GM18858 (cell line): ENCODE results near the gene LARGE1.

Experiments
- ATAC-seq: cut with Tn5 transposase; IDR thresholded peaks from one replicate; pipeline ENCODE4 v1.9.1; 2021; ENCODE audit not compliant: unreplicated experiment

Gene LARGE1

DNA sequence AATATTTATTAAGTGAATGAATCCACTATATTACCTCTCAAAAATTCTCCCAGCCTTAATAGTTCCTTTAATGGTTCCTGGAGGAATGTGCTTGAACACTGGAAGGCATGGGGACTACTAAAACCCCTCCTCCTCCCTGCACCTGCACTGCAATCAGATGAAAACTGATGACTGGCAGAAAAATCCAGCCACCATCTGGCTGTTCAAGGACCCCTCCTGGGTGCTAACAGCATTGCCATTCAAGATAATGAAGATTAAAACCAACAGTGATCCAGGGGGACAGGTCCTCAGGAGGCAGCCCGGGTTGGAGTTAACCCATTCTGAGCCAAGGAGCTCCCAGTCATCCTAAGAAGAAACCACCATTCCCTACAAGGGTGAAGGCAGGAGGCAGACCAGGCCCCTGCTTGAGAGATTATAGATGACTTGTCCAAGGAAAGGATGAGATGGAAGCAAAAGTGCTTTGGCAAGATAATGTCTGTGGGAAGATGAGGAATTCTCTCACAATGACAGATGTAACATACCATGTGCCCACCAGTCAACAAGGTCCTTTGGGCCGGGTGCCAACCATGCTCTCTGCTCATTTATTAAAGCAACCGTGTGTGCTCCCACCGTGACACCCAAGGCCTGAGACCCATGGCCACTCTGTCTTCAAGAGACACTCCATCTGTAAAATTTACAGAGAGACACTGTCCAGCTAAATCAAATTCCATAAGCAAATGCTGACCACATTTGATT lies 90.6 kb downstream of the LARGE1 start:
- ATAC-seq: no peak

GRCh38 chr22:33828302-33828701 lies 92.0 kb downstream of the LARGE1 start:
- no peak for ATAC-seq

GRCh38 chr22:33825761-33826160 lies 94.5 kb downstream of the LARGE1 start:
- ATAC-seq: no peak

DNA sequence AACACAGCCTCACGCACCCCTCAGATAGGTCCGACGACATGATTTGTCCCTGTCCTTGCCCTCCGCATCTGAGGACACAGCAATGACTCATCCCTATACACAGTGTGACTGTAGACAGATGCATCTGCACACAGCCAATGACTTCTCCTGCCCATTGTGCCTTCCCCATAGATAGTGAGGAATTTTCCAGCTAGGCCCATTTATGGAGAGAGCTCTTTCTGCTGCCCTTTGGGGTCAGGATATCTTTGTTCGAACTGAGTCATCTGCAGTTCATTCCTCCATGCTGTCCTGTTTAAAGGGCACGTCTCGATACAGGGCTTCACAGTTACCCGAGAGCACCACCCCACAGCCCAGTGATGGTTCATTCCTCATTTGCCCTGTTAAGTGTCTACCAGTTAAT lies 96.7 kb downstream of the LARGE1 start:
- ATAC-seq: no peak

DNA sequence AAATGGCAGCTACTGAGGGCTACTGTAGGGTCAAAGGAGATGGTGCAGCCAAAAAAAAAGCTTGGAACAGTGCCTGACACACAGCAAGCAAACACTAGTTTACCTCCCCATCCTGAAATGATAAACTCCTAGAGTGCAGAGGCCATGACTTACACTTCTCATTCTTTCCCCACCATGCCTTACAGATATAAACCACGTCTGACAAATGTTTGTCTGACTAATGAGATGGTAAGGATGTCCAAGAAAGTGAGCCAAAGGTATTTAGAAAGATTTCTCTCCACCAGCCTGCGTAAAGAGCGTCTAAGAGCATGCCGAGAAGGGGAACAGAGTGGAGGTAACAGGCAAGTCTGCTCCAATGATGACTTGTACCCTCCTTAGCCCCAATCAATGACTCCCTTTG lies 99.0 kb downstream of the LARGE1 start:
- ATAC-seq: no peak

- ATAC-seq: no peak
Observed at GRCh38 chr22:33819743-33820142, 100.5 kb downstream of the LARGE1 start.

DNA sequence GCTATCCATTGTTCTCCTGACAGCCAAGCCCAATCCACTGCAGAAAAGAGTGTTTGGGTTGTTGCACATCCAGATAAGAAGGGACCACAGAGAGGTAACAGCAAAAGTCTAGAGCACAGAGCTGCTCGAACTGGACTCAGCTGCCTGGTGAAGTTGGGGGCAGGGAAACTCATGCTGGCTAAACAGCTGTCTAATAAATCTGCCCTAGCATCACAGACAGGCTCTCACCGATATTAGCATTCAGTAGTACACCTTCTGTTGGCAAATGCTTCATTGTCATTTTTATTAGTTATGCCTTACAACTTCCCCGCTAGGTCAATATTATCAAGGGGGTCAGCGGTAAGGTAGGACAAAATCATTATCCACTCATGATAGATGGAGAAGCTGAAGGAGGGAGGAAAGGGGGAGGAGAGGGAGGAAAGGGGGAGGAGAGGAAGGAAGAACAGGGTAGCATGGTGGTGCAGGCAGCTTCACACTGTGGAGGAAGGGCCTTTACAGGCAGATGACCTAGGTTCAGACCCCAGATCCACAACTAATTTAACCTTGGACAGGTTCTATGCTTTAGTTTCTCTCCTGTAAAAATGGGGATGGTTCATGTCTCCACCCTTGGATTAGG lies 102.7 kb downstream of the LARGE1 start:
- no peak for ATAC-seq

GRCh38 chr22:33812360-33812977 lies 107.8 kb downstream of the LARGE1 start:
- ATAC-seq: no peak

- no peak for ATAC-seq
Observed at GRCh38 chr22:33811686-33812085, 108.6 kb downstream of the LARGE1 start.

DNA sequence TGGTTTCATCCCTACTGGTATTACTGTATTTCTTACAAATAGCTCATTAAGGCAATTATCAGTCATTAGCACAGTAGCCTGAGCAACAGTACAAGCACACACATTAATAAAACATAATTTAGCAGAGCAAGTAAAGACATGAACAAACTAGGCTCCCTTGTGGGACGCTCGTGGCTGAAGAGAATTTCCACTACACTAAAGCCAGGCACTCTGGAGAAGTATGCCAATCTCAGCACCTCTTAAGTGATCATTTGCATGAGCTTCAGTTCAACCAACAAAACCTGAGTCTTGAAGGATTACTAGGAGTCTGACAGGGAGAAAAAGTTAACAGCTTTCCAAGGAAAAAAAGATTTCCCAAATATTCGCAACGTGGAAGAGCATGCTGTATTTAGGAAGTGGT lies 109.1 kb downstream of the LARGE1 start:
- ATAC-seq: no peak

- ATAC-seq: no peak
Observed at GRCh38 chr22:33807470-33807869, 112.8 kb downstream of the LARGE1 start.

DNA sequence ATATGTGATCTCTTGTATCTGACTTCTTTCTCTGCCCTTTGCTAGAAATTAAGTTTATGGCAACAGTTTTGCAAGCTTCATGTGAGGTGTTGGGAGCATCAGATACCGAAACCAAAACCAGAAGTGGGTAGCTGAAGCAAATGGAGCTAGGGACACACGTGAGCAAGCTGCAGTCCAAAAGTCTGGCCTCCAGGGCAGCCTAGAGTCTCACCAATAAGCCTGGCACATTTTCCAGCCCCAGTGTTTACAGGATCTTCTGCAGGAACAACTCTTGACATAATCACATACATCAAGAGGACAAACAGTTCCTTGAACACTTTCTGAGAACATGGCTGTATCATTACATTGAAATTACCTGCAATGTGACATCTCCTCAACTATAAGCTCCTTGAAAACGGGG lies 114.1 kb downstream of the LARGE1 start:
- no peak for ATAC-seq

- ATAC-seq: no peak
Observed at GRCh38 chr22:33803371-33804282, 116.6 kb downstream of the LARGE1 start.

DNA sequence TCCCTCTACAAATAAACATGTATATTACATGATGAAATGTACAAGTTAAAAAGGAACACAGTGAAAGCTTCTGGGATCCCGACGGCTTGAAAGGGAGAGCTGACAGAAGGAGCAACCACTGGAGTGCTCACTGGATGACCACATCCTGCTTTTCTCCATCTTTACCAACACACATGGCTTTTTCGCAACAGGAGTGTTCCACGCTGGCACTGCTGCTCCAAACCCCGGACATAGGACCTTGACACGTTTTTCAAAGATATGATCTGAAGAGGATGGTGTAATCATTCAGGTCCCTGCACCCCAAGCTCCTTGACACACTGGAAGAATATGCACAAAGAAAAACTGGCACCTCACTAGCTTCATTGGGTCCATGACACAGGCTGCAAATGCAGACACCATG lies 121.9 kb downstream of the LARGE1 start:
- no peak for ATAC-seq

DNA sequence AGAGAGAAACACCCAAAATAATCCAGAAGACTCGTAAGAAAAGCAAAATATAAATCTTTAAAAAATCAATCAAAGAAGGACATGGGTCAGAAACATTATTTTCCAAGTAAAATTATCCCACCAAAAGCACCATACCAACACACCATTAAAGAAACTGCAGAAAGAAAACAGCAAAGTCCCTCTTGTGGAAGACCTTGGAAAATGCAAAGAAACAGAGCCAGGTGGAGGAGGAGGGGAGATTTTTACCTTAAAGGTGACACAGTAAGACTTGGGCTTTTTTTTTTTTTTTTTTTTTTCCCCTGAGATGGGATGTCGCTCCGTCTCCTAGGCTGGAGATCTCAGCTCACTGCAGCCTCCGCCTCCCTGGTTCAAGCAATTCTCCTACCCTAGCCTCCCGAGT lies 123.8 kb downstream of the LARGE1 start:
- ATAC-seq: no peak

- no peak for ATAC-seq
Observed at GRCh38 chr22:33793475-33793874, 126.8 kb downstream of the LARGE1 start.

GRCh38 chr22:33792832-33793231 lies 127.4 kb downstream of the LARGE1 start:
- no peak for ATAC-seq

DNA sequence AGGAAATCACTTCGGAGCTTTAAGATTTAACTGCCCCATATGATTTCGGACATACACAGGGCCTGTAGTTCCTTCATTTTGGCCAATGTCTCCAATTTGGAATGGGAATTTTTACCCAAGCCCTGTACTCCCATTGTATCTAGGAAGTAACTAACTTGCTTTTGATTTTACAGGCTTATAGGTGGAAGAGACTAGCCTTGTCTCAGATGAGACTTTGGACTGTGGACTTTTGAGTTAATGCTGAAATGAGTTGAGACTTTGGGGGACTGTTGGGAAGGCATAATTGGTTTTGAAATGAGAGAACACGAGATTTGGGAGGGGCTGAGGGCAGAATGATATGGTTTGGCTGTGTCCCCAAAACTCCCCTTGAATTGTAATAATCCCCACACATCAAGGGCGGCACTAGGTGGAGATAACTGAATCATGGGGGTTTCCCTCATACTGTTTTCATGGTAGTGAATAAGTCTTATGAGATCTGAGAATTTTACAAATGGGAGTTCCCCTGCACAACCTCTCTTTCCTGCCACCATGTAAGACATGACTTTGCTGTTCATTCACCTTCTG lies 130.5 kb downstream of the LARGE1 start:
- no peak for ATAC-seq

DNA sequence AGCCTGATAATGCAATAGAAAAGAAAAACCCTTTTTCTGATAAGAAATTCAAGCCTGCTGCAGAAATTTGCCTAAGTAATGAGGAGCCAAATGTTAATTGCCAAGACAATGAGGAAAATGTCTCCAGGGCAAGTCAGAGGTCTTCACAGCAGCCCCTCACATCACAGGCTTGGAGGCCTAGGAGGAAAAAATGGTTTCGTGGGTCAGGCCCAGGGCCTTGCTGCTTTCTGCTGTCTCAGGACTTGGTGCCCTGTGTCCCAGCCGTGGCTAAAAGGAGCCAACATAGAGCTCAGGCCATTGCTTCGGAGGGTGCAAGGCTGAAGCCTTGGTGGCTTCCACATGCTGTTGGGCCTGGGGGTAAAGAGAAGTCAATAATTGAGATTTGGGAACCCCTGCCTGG lies 131.3 kb downstream of the LARGE1 start:
- ATAC-seq: no peak

GRCh38 chr22:33787645-33788456 lies 132.4 kb downstream of the LARGE1 start:
- no peak for ATAC-seq
